ENCODE measurements around the gene UGT2B7.
"Not testable (repeated sequence)": the region's sequence is repeated elsewhere in the genome, so short reads cannot be mapped to it uniquely, and the experiment has no call there.

The UGT2B7 gene

DNA sequence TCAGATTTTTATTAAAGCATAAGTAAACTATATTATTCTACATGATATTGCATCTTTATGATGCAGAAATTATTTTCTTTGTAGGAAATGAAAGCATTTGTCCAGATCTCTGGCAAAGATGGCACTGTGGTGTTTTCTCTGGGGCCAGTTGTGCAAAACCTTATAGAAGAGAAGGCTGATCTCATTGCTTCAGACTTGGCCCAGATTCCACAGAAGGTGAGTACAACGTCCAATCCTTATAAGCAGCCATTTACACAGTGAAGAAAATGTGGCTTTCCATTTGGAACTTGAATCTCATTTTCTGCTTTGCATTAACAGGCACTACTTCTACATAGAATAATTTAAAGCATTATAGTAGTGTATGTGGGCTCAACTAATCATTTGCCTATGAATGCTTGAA is 6.9 kb upstream of the UGT2B7 start:
- no peak for DNase-seq

DNA sequence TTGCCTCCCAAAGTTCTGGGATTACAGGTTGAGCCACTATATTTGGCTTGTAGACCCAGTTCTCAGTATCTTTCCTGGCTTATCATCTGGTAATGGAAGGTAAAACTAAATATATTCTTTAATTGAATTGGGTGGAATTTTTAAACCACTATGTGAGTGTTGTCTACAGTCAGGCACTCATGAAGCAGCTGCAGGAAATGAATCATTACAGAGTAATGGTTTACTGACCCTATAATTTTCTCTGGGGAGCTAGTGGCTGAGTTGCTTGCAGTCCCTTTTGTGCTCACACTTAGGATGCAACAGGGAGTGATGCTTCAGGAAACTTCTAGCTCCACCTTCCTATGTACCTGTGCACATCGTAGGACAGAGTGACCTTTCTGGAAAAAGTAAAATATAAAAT is 4.1 kb upstream of the UGT2B7 start:
- no peak for DNase-seq

DNA sequence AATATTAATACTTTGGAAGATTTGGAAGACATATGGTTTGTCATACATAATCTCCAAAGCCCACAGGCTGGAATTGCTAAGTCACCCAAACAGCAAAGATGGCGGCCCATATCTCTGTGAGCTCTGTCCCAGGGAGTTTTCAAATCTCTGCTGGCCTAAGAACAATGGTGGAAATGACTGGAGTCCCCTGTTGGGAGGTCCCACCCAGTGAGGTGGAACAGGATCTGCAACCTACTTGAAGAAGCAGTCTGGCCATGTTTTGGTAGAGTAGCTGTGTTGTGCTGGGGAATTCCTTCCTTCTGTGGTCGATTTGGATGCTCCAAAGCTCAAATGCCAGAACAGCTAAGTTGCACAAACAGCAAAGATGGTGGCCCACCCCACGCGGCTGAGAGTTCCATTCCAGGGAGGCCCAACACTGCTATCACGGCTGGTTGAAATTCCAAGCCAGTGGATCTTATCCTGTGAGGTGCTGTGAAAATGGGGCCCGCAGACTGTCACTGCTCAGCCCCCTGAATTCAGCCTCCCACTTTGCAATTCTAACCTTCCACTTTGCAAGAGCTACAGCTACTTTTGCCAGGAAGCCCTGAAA is 3.2 kb upstream of the UGT2B7 start:
- DNase-seq: no peak

DNA sequence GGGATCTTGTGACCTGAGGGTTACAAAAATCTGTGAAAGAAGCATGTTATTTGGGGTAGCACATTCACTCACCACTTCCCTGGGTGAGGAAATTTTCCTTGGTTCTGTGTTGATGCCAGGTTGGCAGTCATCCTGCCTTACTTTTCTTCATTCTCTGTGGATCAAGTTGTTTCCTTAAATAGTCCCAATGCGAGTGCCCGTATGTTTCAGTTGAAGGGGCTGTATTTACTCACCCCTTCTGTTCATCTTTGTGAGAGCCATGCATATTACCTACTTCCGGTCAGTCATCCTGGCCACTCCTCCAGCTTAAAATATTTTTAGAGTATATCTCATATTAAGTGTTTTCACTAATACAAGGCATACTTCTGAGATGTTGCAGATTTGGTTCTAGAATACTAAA is 2.6 kb upstream of the UGT2B7 start:
- no peak for DNase-seq

DNA sequence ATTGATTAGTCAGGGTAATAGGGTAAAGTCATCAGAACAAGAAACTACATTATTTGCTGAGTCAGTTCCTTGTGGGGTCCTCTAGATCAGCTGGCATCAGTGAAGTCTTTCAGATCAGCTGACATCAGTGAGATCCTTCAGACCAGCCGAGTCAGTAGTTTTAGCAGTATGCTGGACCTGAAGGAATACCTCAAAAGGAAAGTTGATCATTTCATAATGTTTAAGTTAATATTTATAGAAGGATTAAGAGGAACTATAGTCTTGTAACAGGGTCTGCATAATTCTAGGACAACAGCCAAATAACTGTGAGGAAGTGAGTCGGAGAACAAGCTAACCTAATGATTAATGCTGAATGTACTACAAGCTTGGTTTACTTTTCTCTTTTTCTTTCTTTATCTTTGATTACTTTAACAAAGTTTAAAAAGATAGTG is 958 bp upstream of the UGT2B7 start:
- DNase-seq: no peak

DNA sequence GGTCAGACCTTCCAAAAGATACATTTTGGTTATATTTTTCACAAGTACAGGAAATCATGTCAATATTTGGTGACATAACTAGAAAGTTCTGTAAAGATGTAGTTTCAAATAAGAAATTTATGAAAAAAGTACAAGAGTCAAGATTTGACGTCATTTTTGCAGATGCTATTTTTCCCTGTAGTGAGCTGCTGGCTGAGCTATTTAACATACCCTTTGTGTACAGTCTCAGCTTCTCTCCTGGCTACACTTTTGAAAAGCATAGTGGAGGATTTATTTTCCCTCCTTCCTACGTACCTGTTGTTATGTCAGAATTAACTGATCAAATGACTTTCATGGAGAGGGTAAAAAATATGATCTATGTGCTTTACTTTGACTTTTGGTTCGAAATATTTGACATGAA is 536 bp downstream of the UGT2B7 start:
- DNase-seq: no peak

DNA sequence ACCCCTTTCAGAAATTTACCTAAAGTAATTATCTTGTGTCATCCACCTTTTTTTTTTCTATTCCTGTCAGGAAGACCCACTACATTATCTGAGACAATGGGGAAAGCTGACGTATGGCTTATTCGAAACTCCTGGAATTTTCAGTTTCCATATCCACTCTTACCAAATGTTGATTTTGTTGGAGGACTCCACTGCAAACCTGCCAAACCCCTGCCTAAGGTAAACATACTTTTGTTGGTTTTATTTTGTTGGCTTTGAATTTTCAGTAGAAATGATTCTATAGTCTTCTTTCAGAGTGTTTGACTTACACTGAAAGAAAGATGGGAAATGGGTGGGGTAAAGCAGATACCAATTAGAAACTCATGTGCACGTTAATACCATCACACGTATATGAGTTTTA is 2.2 kb downstream of the UGT2B7 start:
- DNase-seq: no peak

DNA sequence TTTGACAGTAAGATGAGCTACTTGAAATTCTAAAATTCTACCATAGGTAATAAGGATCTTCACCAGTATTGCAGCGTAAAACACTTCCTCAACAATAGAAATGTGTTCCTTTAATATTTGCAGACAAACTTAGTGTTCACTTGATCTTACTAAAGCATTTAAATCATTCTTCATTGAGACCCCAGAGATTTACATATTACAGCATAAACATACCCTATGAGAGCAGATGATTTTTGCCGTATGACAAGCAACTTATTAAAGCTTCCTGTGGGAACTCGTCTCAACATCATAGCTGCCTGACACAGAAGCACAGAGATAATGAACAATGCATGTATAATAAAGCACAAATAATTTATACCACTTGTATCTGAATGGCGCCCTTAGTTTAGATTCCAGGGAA is 3.6 kb downstream of the UGT2B7 start:
- DNase-seq: no peak

DNA sequence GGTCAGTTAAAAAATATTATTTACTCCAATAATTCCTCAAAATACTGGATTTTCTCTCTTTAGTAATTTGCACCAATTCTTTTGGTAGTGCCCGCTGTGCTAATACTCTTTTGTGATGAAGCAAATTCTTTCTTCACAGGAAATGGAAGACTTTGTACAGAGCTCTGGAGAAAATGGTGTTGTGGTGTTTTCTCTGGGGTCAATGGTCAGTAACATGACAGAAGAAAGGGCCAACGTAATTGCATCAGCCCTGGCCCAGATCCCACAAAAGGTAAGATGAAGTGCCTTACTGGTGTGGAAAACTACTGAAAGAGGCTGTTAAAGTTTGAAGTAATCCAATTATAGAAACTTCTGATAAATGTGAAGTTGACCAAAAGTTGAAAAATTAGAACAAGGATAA is 6.4 kb downstream of the UGT2B7 start:
- not testable (repeated sequence) for DNase-seq

DNA sequence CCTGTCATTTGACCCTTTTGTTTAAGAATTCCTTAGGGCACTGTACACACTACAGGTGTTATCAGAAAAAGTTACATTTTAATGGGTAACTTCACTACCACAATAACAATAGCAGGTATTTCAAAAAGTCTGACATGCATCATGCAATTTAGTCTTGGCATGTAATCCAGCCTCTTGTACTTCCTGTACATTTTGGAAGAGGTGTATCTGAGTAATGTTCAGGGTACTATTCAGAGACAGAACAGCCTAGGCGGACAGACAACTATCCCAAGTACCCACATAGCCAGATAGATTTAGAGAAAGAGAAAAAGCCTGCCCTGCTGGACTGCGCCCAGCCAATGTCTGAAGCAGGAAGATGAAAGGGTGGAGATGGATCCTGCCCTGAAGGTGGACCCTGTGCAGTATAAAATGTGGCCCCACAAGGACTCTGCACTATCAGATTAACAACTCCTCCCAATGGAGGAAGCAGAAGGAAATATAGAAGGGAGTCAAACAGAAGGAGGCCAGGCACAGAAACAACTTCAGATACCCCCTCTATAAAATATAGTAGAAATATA is 8.5 kb downstream of the UGT2B7 start:
- no peak for DNase-seq

DNA sequence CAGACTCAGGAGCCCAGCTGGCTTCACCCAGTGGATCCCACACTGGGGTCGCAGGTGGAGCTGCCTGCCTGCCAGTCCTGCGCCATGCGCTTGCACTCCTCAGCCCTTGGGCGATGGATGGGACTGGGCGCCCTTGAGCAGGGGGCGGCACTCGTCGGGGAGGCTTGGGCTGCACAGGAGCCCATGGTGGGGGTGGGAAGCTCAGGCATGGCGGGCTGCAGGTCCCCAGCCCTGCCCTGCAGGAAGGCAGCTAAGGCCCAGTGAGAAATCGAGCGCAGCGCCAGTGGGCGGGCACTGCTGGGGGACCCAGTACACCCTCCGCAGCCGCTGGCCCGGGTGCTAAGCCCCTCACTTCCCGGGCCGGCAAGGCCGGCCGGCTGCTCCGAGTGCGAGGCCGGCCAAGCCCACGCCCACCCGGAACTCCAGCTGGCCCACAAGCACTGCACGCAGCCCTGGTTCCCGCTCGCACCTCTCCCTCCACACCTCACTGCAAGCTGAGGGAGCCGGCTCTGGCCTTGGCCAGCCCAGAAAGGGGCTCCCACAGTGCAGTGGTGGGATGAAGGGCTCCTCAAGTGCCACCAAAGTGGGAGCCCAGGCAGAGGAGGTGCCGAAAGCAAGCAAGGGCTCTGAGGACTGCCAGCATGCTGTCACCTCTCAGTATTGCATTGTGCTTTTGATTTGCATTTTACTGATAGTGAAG is 19.0 kb downstream of the UGT2B7 start:
- DNase-seq: not testable (repeated sequence)

DNA sequence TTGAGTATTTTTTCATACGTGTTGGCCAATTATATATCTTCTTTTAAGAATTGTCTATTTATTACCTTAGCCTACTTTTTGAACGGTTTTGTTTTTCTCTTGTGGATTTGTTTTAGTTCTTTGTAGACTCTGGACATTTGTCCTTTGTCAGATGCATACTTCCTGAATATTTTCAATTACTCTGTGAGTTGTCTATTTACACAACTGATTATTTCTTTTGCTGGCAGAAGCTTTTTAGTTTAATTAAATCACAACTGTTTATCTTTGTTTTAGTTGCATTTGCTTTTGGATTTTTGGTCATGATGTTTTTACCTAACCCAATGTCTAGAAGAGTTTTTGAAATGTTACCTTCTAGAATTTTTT is 19.6 kb downstream of the UGT2B7 start:
- no peak for DNase-seq

DNA sequence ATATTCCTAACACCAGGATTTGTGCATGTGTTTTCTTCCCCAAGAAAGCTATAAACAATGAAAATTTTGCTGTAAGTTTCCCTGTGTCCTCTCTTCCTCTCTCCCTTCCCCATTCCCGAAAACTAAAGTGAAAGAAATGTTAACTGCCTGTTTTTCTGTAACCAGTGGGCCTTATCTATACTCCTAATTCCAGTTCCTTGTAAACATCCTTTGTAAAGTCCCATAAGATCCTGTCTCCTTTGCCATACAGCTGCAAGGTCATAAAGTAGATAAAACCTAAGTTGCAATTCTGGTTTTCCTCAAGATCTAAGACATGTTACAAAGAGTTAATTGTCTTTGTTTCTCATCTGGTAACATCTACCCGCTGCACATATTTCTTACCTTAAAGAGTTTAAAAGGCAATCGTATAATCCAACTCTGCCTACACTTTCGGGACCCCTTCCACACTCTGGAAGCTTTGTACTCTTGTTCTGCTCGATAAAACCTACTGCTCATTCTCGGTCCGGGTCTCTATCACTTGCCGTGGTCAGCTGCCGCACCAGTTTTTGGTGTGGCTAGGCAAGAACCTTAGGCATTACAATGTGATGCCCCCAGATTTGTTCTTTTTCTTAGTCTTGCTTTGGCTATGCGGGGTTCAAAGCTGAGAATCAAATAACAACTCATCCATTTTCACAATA is 20.5 kb downstream of the UGT2B7 start:
- no peak for DNase-seq

DNA sequence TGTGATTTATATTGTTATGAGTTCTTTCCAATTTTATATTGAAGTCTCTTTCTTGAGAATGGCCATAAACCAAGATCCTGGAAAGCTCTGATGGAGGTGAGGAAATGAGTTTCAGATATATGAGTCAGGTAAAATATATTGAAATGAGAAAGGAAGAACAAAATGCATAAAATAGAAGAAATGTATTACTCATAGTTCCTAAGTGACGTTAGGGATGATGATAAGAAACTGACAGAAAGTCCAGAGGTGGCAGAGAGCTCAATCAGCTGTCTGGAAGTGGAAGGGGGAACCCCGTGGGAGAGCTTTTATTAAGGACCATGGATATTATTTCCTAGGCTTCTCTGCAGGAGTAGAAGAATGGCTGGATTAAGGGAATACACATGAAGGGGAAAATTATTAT is 24.6 kb downstream of the UGT2B7 start:
- DNase-seq: no peak

DNA sequence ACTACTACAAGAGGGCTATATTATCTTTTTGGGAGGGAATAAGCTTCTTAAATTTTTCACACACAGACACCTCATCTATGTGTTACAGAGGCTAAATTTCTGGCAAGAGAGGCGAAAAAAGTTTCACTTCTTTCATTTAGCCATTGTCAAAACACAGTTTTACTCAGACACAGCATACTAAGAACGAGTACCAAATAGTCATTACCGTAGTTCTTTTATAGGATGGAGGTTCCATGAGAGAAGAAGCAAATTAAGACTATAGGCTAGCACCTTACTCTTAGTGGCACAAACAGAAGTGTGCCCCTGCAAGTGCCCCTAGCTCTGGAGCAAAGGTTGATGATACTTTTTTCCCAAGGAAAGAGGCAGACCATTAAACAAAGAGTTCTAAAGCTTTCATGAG is 26.2 kb downstream of the UGT2B7 start:
- no peak for DNase-seq

DNA sequence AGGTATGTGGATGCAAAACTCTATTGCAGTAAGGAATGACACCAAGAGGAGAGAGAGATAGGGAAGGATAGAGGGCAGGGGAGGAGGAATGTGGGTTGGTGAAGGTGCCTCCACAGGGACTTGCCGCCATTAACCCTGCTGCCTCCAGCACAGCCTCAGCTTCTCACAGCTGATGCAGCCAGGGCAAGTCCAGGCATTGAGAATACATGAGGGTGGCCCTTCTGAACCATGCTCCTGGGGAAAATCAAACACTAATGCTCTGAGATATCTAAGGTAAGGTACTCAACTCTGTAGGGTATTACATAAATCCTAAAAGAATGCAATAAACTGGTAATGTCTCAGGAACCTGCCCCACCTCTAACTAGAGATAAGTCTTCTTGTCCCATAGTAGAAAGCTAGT is 28.7 kb downstream of the UGT2B7 start:
- DNase-seq: no peak

DNA sequence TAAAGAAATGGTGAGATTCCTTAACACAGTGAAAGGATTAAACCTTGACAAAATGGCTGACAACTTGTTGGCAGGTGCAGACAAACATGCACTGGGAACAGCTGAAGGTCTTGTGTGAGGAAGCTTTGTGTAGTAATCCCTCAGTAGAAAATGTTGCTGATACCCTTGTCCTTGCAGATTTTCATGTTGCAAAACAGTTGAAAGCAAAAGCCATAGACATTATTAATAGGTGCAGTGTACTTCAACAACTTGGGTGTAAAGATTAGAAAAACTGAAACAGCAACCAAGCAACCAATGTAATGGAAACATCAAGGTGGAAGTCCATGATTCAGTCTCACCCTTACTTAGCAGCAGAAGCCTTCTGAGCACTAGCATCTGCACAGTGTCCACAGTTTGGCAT is 29.8 kb downstream of the UGT2B7 start:
- DNase-seq: no peak

DNA sequence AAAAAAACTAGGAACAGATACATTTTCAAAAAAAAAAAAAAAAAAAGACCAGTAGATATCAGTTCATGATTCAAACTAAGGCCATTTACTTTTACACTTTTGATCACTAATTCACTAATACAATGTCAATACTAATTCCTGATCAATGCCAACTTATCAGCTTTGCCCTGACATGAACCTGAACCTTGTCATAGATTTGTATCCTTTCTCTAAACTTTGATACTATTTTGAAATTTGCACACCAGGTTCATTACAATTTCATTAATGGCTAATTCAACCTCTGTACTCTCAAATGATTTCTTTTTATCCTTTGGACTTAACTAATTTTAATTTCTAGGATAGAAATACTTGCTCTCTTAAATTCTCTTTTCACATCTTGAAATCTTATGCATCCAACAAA is 37.7 kb downstream of the UGT2B7 start:
- DNase-seq: no peak

DNA sequence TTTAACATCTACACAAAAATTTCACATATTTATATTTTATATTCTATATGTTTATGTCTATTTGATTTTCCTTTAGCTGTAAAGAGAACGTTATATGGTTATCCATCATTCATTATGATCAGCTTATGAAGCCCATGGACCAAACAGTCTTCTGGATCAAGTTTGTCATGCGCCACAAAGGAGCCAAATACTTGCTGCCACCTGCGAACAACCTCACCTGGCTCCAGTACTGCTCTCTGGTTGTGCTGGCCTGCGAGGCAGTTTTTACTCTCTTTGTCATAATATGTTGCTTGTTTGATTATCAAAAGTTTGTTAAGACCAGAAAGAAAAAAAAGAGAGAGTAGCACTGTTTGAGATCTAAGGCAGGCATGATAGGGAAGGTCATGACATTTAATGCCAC is 38.2 kb downstream of the UGT2B7 start:
- no peak for DNase-seq

DNA sequence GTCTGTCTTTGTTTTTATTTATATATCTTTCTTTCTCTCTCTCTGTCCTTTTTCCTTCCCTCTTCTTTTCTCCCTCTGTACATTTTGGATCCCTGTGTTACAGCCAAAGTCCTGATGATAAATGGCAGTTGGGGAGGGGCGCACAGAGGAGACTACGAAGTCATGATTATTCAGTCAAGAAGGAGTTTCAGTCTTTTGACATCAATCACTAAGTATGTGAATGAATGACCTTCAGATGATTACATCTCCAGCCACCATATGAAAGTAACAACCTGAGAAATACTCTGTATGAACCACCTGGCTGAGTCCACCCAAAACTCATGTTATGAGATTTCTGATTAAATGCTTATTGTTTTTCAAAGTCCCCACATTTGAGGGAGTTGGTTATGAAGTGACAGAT is 45.0 kb downstream of the UGT2B7 start:
- no peak for DNase-seq

DNA sequence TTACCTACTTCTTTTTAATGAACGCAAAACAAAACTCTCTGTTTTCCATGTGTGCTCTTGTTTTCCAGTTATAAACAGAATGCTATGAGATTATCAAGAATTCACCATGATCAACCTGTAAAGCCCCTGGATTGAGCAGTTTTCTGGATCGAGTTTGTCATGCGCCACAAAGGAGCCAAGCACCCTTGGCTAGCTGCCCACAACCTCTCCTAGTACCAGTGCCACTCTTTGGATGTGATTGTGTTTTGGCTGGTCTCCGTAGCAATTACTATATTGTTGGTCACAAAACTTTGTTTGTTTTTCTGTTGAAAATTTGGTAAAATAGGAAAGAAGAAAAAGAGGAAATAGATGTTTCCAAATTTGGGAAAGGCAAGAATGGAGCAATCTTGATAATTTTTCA is 51.1 kb downstream of the UGT2B7 start:
- DNase-seq: no peak

DNA sequence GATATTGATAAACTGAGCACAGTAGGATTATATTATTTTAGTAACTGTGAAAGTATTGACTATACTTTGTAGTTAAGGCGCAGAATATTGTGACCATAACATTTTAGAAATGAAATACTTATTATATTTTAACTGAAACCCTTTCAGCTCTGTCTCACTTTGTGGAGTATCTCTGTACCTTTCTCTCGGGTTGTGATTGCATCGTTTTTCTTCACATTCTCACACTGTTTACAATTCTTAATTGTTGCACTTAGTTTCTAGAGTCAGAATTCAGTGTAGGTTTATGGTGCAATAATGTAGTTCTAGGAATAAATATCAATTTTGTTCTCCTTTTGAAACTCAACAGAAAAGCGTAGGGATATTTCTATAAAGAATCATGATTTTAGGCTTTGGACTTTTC is 57.7 kb downstream of the UGT2B7 start:
- DNase-seq: no peak

DNA sequence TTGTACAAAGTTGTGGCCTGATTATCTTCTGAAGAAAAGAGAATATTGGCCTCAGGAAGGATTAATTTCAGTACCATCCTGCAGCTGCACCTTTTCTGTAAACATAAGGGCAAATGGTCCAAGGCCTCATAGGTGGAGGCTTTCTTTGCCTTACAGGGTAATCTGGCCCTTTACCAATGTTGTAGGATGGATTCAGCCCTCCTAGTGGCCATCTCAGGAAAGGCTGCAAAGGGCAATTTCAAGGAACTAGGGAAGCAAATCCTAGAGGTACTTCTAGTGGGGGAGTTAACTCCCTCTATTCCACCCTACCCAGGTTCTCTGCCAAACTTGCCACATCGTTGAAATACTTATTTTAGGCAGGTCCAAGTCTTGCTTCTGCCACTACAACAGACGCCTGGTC is 60.6 kb downstream of the UGT2B7 start:
- no peak for DNase-seq

Measured in stimulated activated CD4-positive, alpha-beta T cell treated with anti-CD3 and anti-CD28 coated beads, Interleukin-2, amount 100 ng/mL, for 24 hours (primary cell).